Sigmoid colon (tissue), 7 donors: ENCODE results near the gene PFKL. TPM values are rescaled to one million over a fixed set of nuclear protein-coding genes. Genes with fewer than 3 reads are reported as not detected.

Source experiments
- DNase-seq: peaks from one replicate; pipeline ENCODE4 v3.0.0-alpha.2; 2019
- H3K27ac ChIP-seq, 4 donors: fragments of 200-600 bp; sonication (generic); one replicate each; pipeline ENCODE4 v1.5.1; 2016 to 2019; ENCODE audit warnings: mild to moderate bottlenecking in 1 of 4
- H3K27me3 ChIP-seq, 3 donors: fragments of 200-600 bp; sonication (generic); one replicate each; pipeline ENCODE4 v1.5.1; 2019; ENCODE audit warnings: mild to moderate bottlenecking in 1 of 3
- H3K36me3 ChIP-seq, 4 donors: fragments of 200-600 bp; sonication (generic); one replicate each; pipeline ENCODE4 v1.5.1; 2016 to 2019
- H3K4me1 ChIP-seq, 4 donors: fragments of 200-600 bp; sonication (generic); one replicate each; pipeline ENCODE4 v1.5.1; 2017 to 2019
- H3K4me3 ChIP-seq, 4 donors: fragments of 200-600 bp; sonication (generic); one replicate each; pipeline ENCODE4 v1.5.1; 2017 to 2019; ENCODE audit warnings: mild to moderate bottlenecking in 2 of 4, moderate library complexity in 1 of 4
- H3K9me3 ChIP-seq, 4 donors: fragments of 200-600 bp in 3 of 4; sonication (generic) in 3 of 4; one replicate each; pipeline versions ENCODE4 v1.5.1 to v1.6.1; 2013 to 2019
- EP300 ChIP-seq, 4 donors: sonication (generic); formaldehyde crosslinking; IDR thresholded peaks; one replicate each; pipeline ENCODE4 v1.6.1; 2017; ENCODE audit warnings: antibody characterized with exemption in 4 of 4
- POLR2A ChIP-seq, 2 donors: fragments of 450-650 bp; IDR thresholded peaks; one replicate each; pipeline ENCODE4 v1.6.1; 2016; ENCODE audit warnings: antibody characterized with exemption in 2 of 2, mild to moderate bottlenecking in 2 of 2, moderate library complexity in 2 of 2
- POLR2AphosphoS5 ChIP-seq, 4 donors: sonication (generic); formaldehyde crosslinking; IDR thresholded peaks; one replicate each; pipeline ENCODE4 v1.6.1; 2017; ENCODE audit warnings: antibody characterized with exemption in 4 of 4
- WGBS, 2 donors: extraction: QIAGEN DNeasy Blood & Tissue Kit; methylation state at CpG; one replicate each; pipeline ENCODE4 v1.1.7; 2013; 5-methylcytosine and 5-hydroxymethylcytosine counted together
- intact Hi-C: fragments of 100-400 bp; cut with DNase I; formaldehyde crosslinking; loops from one replicate; pipeline ENCODE4 v1.15.1; 2023
- polyA plus RNA-seq, 3 donors: library from polyadenylated mRNA; stranded (reverse); fragments of 200-250 nt; gene quantifications; one replicate each; pipeline ENCODE4 v1.2.3, GENCODE V29; 2013
- total RNA-seq, 4 donors: library from RNA; depleted of rRNA; stranded (reverse); fragments of >200 nt; gene quantifications; one replicate each; pipeline ENCODE4 v1.1.0, GENCODE V29; 2016
- TF ChIP-seq, protein P1 (sequence below), 4 experiments: fragments of 450-650 bp in 3 of 4; fragments of 200-600 bp in 1 of 4; IDR thresholded peaks; one replicate each; pipeline ENCODE4 v1.5.1; 2016 to 2019; ENCODE audit warnings: antibody characterized with exemption in 4 of 4, mild to moderate bottlenecking in 3 of 4, moderate library complexity in 2 of 4
- donor health status: healthy with polysubstance abuse.
- donor health status: Bipolar disorder and iron deficiency.
- donor health status: healthy.

The PFKL gene
- total and polyA plus RNA-seq, 7 donors, result 38.0 to 159 (median 69.8) TPM

DNA sequence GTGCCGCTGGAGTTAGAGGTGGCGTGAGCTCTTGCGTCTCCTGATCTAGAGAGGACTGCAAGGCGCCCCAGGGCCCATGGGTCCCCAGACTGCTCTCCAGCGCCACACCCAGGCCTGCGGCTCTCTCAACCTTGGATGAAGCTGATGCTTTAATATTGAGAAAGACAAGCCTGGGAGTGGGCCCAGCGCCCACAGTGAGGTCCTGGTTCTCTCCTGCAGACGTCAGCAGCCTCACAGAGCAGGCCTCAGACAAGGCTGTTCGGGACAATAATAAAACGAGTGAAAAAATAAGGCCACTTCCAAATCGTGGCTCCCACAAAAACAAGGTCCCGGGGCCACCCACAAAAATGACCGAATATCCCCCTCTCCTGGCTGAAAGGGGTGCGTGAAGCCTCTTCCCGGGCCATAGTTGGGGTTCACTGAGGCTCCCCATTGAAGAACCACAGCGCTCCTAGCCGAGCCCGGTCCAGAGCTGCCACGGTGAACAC lies 32.2 kb upstream of the PFKL start:
- TF ChIP-seq, protein P1, sequence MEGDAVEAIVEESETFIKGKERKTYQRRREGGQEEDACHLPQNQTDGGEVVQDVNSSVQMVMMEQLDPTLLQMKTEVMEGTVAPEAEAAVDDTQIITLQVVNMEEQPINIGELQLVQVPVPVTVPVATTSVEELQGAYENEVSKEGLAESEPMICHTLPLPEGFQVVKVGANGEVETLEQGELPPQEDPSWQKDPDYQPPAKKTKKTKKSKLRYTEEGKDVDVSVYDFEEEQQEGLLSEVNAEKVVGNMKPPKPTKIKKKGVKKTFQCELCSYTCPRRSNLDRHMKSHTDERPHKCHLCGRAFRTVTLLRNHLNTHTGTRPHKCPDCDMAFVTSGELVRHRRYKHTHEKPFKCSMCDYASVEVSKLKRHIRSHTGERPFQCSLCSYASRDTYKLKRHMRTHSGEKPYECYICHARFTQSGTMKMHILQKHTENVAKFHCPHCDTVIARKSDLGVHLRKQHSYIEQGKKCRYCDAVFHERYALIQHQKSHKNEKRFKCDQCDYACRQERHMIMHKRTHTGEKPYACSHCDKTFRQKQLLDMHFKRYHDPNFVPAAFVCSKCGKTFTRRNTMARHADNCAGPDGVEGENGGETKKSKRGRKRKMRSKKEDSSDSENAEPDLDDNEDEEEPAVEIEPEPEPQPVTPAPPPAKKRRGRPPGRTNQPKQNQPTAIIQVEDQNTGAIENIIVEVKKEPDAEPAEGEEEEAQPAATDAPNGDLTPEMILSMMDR (IDR thresholded peaks at IDR 0.05), result no peak
- TF ChIP-seq POLR2AphosphoS5 (IDR thresholded peaks at IDR 0.05) (no peak), POLR2A (IDR thresholded peaks at IDR 0.05) (no peak), EP300 (IDR thresholded peaks at IDR 0.05) (no peak)
- WGBS, 2 donors, result 79 to 82% methylated on average over 19 of the region's 19 CpGs
- intact Hi-C loops, result no loop called here
- no peak overlapping the region for H3K4me3 ChIP-seq
- H3K4me1 ChIP-seq, result no peaks in the 10 kb centered on the region
- H3K27ac ChIP-seq, result no peak overlapping the region
- H3K36me3 ChIP-seq, result no peaks in the 10 kb centered on the region
- peaks cover 0 to 9% (median 1%) of the 10 kb centered on the region in 3 donors for H3K27me3 ChIP-seq
- H3K9me3 ChIP-seq, result no peaks in the 10 kb centered on the region
- DNase-seq, result no peak

DNA sequence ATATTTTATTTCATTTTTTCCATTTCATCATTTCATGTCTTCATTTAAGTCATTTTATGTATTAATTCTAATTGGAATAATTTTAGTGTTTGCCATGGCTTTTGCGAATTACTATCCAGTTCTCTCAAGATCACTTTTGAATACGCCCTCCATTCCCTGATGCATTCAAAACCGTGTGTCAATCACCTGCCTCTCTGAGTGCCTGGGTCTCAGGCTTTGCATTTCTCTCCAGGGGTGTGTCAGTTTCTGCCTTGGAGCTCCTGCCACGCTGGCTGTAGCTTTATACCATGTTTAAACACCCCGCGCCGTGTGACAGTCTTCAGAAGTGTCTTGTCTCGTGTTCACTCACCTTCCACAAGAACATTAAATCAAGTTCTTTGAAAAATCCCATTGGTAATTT lies 30.8 kb upstream of the PFKL start:
- intact Hi-C loops, result no loop called here
- no peak for DNase-seq
- Histone ChIP-seq H3K36me3 (no peaks in the 10 kb centered on the region), H3K27ac (no peak overlapping the region), H3K4me1 (no peaks in the 10 kb centered on the region), H3K27me3 (no peaks in the 10 kb centered on the region), H3K9me3 (no peaks in the 10 kb centered on the region), H3K4me3 (no peak overlapping the region)
- 79 to 85% methylated on average over 8 of the region's 8 CpGs for WGBS, 2 donors
- TF ChIP-seq EP300 (IDR thresholded peaks at IDR 0.05), result no peak
- no peak for TF ChIP-seq POLR2A (IDR thresholded peaks at IDR 0.05)
- TF ChIP-seq POLR2AphosphoS5 (IDR thresholded peaks at IDR 0.05), result no peak
- TF ChIP-seq, protein P1 (IDR thresholded peaks at IDR 0.05), result no peak

- DNase-seq, result no peak
- intact Hi-C loops, result no loop called here
- H3K27me3 ChIP-seq, result no peaks in the 10 kb centered on the region
- TF ChIP-seq POLR2AphosphoS5 (IDR thresholded peaks at IDR 0.05), result no peak
- no peak for TF ChIP-seq EP300 (IDR thresholded peaks at IDR 0.05)
- TF ChIP-seq, protein P1 (IDR thresholded peaks at IDR 0.05), result no peak
- no peak overlapping the region for H3K4me3 ChIP-seq
- no peaks in the 10 kb centered on the region for H3K36me3 ChIP-seq
- no peaks in the 10 kb centered on the region for H3K4me1 ChIP-seq
- no peaks in the 10 kb centered on the region for H3K9me3 ChIP-seq
- 89 to 91% methylated on average over 18 of the region's 18 CpGs for WGBS, 2 donors
- no peak overlapping the region for H3K27ac ChIP-seq
These were observed 28.1 kb upstream of the PFKL start for GRCh38 chr21:44271558-44272283.

GRCh38 chr21:44272284-44272858 lies 27.5 kb upstream of the PFKL start:
- no peak for DNase-seq
- no peaks in the 10 kb centered on the region for H3K36me3 ChIP-seq
- intact Hi-C loops, result no loop called here
- 90 to 95% methylated on average over 18 of the region's 18 CpGs for WGBS, 2 donors
- H3K4me3 ChIP-seq, result no peak overlapping the region
- no peaks in the 10 kb centered on the region for H3K4me1 ChIP-seq
- H3K9me3 ChIP-seq, result no peaks in the 10 kb centered on the region
- TF ChIP-seq POLR2AphosphoS5 (IDR thresholded peaks at IDR 0.05) (no peak), EP300 (IDR thresholded peaks at IDR 0.05) (no peak), POLR2A (IDR thresholded peaks at IDR 0.05) (no peak)
- TF ChIP-seq, protein P1 (IDR thresholded peaks at IDR 0.05), result no peak
- H3K27ac ChIP-seq, result no peak overlapping the region
- no peaks in the 10 kb centered on the region for H3K27me3 ChIP-seq
